MM.1S (cell line): Measurements from ENCODE around the gene RPL38.

Experiments
- DNase-seq: peaks from one replicate; pipeline ENCODE4 v3.0.0-alpha.2; 2015
- H2AFZ ChIP-seq: fragments of 300-600 bp; sonication (generic); 2 replicates; pipeline ENCODE4 v1.6.0; 2016; ENCODE audit warnings: antibody characterized with exemption, low read length
- H3F3A ChIP-seq: fragments of 300-600 bp; sonication (generic); 2 replicates; pipeline ENCODE4 v1.6.1; 2016; ENCODE audit warnings: mild to moderate bottlenecking, antibody characterized with exemption, low read length, moderate library complexity, mixed read lengths; ENCODE audit not compliant: insufficient read depth
- H3K27ac ChIP-seq: fragments of 300-600 bp; sonication (generic); 2 replicates; pipeline ENCODE4 v1.5.1; 2016; ENCODE audit warnings: mild to moderate bottlenecking, low read length
- H3K27me3 ChIP-seq: fragments of 300-600 bp; sonication (generic); replicated peaks from 2 replicates; pipeline ENCODE4 v1.6.0; 2016; ENCODE audit warnings: low read length; ENCODE audit not compliant: insufficient read depth
- H3K36me3 ChIP-seq: fragments of 300-600 bp; sonication (generic); replicated peaks from 2 replicates; pipeline ENCODE4 v1.6.1; 2016; ENCODE audit warnings: mild to moderate bottlenecking, low read length, mixed read lengths; ENCODE audit not compliant: insufficient read depth
- H3K4me1 ChIP-seq: fragments of 300-600 bp; sonication (generic); 2 replicates; pipeline ENCODE4 v1.6.1; 2016; ENCODE audit warnings: low read length, mixed read lengths
- H3K4me2 ChIP-seq: fragments of 300-600 bp; sonication (generic); 2 replicates; pipeline ENCODE4 v1.6.0; 2016; ENCODE audit warnings: low read depth, low read length
- H3K4me3 ChIP-seq: fragments of 300-600 bp; sonication (generic); 2 replicates; pipeline ENCODE4 v1.5.1; 2016; ENCODE audit warnings: low read length, mixed read lengths
- H3K79me2 ChIP-seq: fragments of 300-600 bp; sonication (generic); 2 replicates; pipeline ENCODE4 v1.6.1; 2016; ENCODE audit warnings: mixed run types, low read length, mixed read lengths
- H3K9ac ChIP-seq: fragments of 300-600 bp; sonication (generic); 2 replicates; pipeline ENCODE4 v1.6.1; 2016; ENCODE audit warnings: low read length, mixed read lengths
- H3K9me2 ChIP-seq: fragments of 300-600 bp; sonication (generic); replicated peaks from 2 replicates; pipeline ENCODE4 v1.6.1; 2016; ENCODE audit warnings: mild to moderate bottlenecking, low read length, mixed read lengths; ENCODE audit not compliant: insufficient read depth
- H3K9me3 ChIP-seq: fragments of 300-600 bp; sonication (generic); replicated peaks from 2 replicates; pipeline ENCODE4 v1.6.1; 2016; ENCODE audit warnings: mild to moderate bottlenecking, low read length, mixed read lengths; ENCODE audit not compliant: insufficient read depth
- H4K20me1 ChIP-seq: fragments of 300-600 bp; sonication (generic); 2 replicates; pipeline ENCODE4 v1.6.1; 2016; ENCODE audit warnings: mild to moderate bottlenecking, low read length, moderate library complexity, mixed read lengths; ENCODE audit not compliant: insufficient read depth
- EZH2 ChIP-seq: fragments of 300-600 bp; sonication (generic); optimal IDR thresholded peaks from 2 replicates; pipeline ENCODE3; 2017; ENCODE audit warnings: low read depth, mild to moderate bottlenecking, antibody characterized with exemption, low read length, mixed read lengths
- EZH2phosphoT487 ChIP-seq: fragments of 300-600 bp; sonication (generic); IDR thresholded peaks from 2 replicates; pipeline ENCODE4 v1.6.1; 2018; ENCODE audit warnings: antibody characterized with exemption, low read length
- TF ChIP-seq, protein P1 (sequence below): fragments of 300-600 bp; sonication (generic); IDR thresholded peaks from 2 replicates; pipeline ENCODE4 v1.5.1; 2016; ENCODE audit warnings: antibody characterized with exemption, low read length, mixed read lengths

Gene RPL38

DNA sequence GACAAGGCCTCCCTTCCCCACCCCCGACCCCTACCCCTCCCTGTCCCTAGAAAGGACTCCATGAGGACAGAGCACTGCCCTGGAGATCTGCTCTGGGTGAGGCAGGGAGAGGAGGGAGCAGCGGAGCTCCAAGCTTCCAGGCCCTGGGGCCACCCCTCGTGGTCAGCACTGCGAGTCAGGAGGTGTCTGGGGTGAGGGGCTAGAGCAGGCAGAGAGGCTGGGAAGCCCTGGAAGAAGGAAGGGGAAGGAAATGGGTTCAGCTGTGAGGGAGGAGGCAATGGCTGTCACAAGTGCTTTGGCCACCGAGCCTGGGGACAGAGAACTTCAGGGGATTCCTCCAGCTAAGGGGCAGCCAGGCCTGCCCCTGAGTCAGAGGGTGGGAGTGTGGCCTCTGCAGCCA lies 42.4 kb downstream of the RPL38 start:
- Histone ChIP-seq H3K27ac (no peak overlapping the region), H3F3A (no peaks in the 10 kb centered on the region), H3K36me3 (no peaks in the 10 kb centered on the region), H4K20me1 (no peaks in the 10 kb centered on the region), H3K27me3 (peaks cover 87% of the 10 kb centered on the region), H3K4me1 (no peaks in the 10 kb centered on the region), H3K9ac (no peak overlapping the region), H3K4me2 (no peak overlapping the region), H3K9me3 (no peaks in the 10 kb centered on the region), H2AFZ (no peak overlapping the region), H3K4me3 (no peak overlapping the region), H3K79me2 (no peaks in the 10 kb centered on the region), H3K9me2 (no peaks in the 10 kb centered on the region)
- no peak for DNase-seq
- TF ChIP-seq EZH2phosphoT487, result no peak
- TF ChIP-seq EZH2, result no peak
- TF ChIP-seq, protein P1, sequence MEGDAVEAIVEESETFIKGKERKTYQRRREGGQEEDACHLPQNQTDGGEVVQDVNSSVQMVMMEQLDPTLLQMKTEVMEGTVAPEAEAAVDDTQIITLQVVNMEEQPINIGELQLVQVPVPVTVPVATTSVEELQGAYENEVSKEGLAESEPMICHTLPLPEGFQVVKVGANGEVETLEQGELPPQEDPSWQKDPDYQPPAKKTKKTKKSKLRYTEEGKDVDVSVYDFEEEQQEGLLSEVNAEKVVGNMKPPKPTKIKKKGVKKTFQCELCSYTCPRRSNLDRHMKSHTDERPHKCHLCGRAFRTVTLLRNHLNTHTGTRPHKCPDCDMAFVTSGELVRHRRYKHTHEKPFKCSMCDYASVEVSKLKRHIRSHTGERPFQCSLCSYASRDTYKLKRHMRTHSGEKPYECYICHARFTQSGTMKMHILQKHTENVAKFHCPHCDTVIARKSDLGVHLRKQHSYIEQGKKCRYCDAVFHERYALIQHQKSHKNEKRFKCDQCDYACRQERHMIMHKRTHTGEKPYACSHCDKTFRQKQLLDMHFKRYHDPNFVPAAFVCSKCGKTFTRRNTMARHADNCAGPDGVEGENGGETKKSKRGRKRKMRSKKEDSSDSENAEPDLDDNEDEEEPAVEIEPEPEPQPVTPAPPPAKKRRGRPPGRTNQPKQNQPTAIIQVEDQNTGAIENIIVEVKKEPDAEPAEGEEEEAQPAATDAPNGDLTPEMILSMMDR, result no peak

DNA sequence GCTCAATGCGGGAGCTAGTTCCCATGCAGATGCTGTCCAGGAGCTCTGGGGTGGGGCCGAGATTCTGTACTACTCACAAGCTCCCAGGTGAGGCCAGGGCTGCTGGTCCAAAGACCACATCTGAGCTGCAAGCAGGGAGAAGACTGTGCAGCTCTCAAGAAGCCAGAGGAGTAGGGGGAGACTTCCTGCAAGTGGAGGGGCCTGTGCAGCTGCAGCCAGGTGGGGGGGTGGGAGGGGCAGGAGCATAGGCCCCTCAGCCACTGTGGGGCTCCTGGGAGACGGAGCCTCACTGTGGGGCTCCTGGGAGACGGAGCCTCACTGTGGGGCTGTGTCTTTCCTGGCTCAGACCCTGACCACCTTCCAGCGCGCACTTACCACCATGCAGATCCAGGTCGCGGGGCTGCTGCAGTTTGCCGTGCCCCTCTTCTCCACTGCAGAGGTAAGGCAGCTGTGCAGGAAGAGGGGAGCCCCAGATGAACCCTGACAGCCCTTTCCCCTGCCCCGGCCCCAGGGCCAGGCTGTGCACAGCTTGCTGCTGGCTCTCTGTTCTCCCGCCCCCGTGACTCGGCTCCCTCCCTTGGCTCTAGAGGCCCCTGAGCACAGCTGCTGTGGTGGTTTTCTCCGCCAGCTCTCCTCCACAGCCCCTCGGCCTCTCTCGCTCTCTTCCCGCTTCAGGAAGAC lies 46.3 kb downstream of the RPL38 start:
- H3F3A ChIP-seq, result no peaks in the 10 kb centered on the region
- no peak for DNase-seq

DNA sequence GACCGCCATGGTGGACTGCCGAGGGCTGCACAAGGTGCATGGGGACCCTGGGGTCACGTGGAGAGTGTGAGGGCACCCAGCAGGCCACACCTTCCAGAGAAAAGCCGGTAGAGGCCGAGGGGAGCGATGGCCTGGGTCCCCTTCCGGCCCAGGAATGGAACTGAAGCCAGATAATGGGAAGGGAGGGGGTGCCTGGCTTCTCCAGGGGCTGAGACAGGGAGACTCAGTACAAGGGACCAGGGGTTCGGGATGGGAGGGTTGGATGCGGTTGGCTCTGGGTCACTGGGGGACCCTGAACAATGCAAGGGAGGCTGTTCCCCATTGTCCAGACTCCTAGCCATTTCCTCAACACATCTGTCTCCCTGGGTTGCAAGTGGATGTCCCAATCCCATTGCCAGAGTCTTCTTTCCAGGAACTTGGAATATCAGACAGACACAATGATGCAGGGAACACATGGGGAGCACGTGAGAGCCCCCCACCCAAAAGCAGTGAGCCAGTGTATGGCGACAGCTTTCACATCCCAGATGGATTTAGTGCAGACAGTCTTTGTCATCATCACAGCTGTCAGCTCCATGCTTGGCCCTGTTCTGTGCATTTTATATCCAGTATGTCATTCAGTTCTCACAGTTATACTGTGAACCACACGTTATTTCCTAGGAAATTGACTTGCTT lies 47.0 kb downstream of the RPL38 start:
- Histone ChIP-seq H3K4me2 (no peak overlapping the region), H3K4me3 (no peak overlapping the region), H3K36me3 (no peaks in the 10 kb centered on the region), H4K20me1 (no peaks in the 10 kb centered on the region), H3F3A (no peaks in the 10 kb centered on the region), H3K27me3 (peaks cover 89% of the 10 kb centered on the region), H2AFZ (no peak overlapping the region), H3K79me2 (no peaks in the 10 kb centered on the region), H3K27ac (no peak overlapping the region), H3K9me2 (no peaks in the 10 kb centered on the region), H3K9ac (no peak overlapping the region), H3K4me1 (no peaks in the 10 kb centered on the region), H3K9me3 (no peaks in the 10 kb centered on the region)
- DNase-seq, result no peak
- TF ChIP-seq EZH2phosphoT487 (no peak), EZH2 (no peak)
- TF ChIP-seq, protein P1, result no peak

More for the DNA sequence above, 46.3 kb downstream of the RPL38 start:
- H3K4me3 ChIP-seq, result no peak overlapping the region
- H3K9me3 ChIP-seq, result no peaks in the 10 kb centered on the region
- no peaks in the 10 kb centered on the region for H3K79me2 ChIP-seq
- no peaks in the 10 kb centered on the region for H3K36me3 ChIP-seq
- H3K9ac ChIP-seq, result no peak overlapping the region
- no peaks in the 10 kb centered on the region for H3K4me1 ChIP-seq
- H2AFZ ChIP-seq, result no peak overlapping the region
- no peak for TF ChIP-seq EZH2phosphoT487
- no peak for TF ChIP-seq EZH2
- TF ChIP-seq, protein P1, result no peak
- peaks cover 92% of the 10 kb centered on the region for H3K27me3 ChIP-seq
- H4K20me1 ChIP-seq, result no peaks in the 10 kb centered on the region
- H3K27ac ChIP-seq, result no peak overlapping the region
- H3K9me2 ChIP-seq, result no peaks in the 10 kb centered on the region
- H3K4me2 ChIP-seq, result no peak overlapping the region
